Raji (cell line): ENCODE measurements around the gene CYP19A1.

Experiments
- POLR2A ChIP-seq: IDR thresholded peaks from 2 replicates; pipeline ENCODE4 v1.6.1; 2011; ENCODE audit warnings: low read depth, low read length, control low read depth; ENCODE audit not compliant: insufficient read depth

Gene CYP19A1

DNA sequence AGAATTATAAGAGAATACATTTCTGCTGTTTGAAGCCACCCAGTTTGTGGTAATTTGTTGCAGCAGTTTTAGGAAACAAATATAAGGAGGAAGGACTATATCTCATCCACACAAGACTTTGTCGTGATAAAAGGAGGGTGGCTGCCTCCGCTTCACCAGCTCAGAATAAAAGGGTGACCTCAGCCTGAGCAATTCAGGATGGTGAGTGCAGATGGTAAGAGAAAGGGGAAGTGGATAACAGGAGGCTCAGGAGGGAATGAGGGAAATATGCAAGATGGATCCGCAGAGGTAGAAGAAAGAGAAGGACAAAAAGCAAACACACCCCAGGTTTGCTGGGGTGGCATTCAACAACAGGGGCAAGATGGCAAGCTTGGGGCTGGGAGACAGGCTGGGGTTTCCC lies 135.6 kb downstream of the CYP19A1 start:
- no peak for TF ChIP-seq POLR2A

DNA sequence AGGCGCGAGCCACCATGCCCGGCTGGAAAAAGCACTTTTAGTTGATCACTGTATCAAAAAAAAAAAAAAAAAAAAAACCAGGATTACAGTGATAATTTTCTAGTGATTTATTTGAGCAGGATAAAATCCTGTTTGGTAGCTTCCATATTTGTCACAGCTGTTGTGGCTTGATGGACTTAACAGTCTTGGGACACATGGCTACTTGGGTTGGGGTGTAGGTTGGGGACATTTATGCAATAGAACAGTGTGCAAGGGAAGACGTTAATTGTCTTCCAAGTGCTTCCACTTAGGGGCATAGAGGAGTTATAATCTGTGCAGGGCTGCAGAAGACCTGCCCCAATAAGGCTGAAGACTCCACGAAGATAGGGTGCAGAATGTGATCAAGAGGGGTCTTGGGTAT lies 136.8 kb downstream of the CYP19A1 start:
- no peak for TF ChIP-seq POLR2A

DNA sequence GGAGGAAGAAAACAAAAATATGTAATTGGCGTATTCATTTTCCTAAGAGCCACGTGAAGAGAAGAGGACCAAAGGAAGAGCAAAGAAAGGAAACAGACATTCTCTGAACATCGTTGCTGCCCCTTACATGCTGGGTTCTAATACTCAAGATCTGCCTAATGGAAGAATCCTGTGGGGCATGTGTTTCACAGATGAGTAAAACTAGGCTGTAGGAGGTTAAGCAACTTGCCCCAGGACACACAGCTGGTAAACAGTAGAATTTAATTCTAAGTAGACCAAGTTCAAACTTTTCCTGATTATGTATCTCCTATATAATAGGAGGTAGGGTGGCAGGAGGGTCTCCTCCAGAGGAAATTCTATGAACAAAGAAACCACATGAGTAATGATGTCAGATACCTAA lies 137.6 kb downstream of the CYP19A1 start:
- TF ChIP-seq POLR2A, result no peak

DNA sequence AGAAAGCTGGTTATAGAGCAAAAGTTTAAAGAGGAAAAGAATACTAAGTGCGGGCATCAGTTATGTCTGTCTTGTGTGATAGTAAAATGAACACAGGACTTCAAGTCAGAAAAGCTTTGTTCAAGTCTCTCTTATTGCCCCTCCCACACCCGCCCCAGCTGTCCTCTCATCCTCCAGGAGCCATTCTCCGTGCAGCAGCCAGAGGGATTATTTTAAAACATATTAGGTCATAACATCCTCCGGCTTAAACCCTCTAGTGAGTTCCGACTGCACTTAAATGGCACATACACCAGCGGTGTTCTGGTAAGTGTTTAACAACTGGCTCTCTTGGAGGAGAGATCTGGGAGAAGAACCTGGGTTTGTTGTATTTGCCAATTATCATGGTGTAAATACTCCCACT lies 138.9 kb downstream of the CYP19A1 start:
- TF ChIP-seq POLR2A, result no peak

DNA sequence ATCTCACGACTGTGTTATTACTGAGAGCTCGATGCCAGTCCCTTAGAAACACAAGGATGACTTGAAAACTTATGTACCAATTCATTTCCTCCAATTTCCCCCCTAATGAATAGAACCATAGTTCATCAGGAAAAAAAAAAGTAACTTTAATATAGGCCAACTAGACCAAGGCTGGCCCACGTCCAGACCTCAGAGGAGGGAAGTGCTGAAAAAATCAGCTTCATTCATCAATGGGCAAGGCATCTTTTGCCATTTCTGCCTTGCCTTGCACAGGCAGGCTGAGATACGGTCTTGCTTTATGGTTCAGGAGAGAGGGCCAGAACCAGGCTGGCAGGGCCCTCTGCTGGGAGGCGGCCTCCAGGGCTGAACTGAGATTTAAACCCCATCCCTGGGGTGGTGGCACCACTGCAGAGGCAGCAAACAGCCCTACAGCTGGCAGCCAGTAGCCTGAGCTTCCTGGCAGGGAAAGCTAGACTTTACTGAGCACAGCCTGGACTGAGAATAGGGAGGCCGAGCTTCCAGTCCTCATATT lies 139.6 kb downstream of the CYP19A1 start:
- no peak for TF ChIP-seq POLR2A

DNA sequence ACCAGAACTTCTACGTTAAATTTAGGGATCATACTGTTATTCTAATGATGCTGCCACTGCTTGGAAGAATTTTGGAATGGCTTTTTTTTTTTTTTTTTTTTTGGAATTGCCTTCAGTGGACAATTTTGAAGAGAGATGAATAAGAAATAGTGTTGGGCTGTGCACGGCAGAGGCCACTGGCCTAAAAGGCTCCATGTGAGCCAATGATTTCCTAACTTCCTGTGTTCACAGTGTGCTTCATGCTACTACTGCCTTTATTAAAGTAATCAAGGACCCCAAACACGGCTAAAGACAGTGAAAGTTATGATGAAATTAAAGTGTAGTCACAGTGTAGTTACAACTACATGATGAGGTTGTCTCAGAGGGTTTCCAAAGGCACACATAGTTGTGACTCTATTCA lies 142.9 kb downstream of the CYP19A1 start:
- no peak for TF ChIP-seq POLR2A

DNA sequence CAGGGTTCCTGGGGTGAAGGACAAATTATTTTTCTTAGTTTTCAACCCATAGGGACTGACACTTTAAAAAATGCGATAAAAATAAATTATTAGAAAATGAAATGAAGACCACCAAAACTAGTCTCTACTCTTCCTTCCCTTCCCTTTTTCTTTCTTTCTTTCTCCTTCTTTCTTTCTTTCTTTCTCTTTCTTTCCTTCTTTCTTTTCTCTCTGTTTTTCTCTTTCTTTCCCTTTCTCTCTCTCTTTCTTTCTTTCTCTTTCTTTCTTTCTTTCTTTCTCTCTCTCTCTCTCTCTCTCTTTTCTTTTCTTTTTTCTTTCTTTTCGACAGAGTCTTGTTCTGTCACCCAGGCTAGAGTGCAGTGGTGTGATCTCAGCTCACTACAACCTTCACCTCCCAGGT lies 144.4 kb downstream of the CYP19A1 start:
- TF ChIP-seq POLR2A, result no peak

DNA sequence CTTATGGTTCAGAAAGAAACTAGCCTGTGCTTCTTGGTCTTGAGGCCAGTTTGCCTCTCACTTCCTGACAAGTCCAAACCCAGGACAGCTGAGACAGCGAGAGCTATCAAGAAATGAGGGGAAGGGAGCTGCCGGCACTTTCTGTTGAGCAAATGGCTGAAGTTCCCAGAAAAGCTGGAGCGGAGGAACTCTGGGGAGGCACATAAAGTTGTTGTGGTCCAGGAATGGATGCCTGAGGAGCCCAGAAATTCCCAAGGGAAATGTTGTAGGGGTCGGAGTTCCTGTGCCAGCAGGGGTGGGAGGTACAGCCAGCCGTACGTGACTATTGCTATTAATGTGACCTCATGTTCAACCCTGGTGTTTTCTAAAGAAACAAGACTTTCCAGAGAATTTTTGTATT lies 144.9 kb downstream of the CYP19A1 start:
- no peak for TF ChIP-seq POLR2A

DNA sequence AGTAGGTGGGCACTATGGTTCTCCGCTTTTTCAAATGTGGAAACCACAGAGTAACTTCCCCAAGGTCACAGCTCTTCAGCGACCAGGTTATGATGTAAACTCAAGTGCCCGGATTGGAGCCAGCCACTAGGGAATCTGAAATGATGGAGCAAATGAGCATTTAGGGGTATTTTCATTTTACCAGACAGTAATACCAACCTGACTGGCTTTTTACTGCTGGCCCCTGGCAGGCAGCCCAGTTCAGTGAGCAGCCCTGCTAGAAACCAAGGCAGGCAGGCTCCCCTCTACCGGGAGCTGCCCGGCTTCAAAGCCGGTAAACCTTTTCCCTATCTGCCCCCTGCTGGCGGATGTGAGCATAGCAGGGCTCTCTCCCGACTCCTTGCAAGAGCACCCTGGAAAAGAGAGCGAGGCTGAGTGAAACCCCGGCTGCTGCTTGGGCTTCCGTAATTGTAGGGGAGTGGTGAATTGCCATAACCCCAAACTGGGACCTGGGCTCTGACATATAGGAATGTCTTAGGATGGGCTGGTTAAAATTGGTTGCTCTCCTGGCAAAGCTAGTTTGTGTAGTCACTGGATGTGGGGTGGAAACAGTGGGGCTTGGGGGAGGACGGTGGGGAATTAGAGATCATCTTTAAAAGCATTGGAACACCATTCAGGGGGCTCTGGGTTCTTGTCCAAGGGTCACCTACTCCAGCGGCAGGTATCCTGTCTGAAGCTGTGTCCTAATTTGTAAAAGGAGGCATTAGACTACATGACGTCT lies 145.7 kb downstream of the CYP19A1 start:
- TF ChIP-seq POLR2A, result no peak

DNA sequence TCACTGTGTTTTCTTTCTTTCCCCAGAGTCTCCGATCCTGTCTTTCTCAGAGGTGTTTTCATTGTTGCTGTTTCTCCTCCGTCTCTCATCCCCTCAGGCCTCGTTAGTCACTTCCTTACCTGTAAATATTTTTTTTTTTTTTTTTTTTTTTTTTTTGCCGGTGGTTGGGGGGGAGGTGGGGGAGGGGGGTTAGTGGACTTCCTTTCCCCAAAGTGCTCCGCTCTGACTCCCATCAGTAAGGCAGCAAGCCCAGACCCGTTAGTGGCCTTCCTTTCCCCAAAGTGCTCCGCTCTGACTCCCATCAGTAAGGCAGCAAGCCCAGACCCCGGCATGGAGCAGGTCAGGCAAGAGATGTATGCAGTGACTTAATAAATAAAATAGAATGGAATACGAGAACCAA lies 146.6 kb downstream of the CYP19A1 start:
- no peak for TF ChIP-seq POLR2A

DNA sequence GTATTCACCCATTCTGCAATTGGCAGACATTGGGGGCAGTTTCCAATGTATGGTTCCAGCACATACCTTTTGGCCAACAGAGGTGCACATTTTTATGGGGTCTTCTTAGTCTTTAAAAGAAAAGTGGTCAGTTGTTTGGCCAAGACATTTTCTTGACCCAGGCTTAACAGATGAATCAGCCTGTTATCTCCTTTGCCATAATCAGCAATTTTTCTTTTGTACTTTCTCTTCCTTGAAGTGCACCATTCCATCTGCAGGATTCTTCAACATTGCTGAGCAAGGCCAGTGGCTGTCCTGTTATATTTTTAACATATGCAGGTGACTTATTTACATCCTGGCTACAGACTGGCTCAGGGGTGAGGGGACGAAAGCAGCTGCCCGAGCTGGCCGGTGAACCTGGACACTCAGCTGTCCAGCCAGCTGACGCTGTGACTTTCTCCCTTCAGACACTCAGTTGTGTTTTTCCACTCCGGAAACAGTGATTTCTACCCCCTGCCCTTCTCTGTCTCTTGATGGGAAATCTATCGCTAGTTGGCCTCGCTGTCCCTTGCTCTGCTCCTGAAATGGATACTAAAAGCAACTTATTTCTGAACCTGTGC lies 147.2 kb downstream of the CYP19A1 start:
- TF ChIP-seq POLR2A, result no peak

DNA sequence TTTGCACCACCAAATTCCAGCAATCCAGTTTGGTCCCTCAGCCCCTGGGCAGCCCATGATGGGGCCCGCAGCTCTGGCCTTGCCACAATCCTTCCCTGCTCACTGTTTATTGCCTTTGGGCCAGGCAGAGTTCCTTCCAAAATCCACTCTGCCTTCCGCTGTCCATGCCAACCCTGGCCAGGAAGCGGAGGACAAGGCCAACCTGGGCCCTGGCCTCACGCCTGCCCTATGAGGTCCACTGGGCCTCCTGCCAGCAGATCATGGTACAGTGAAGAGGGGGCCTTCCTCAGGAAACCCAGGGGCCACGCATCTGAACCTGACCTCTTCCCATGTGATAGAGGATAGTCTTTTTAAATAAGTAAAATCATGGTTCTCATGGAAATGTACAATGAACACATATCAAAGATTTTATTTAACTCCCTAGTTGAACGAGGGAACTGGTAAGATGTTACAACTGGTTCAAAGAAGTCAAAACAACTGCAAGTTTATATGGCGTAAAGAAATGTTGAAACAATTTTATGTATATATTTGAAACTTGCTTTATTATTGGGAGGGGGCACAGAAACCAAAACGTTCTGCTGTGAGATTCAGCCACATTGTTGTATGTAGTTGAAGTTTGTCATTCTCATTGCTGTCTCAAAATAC lies 147.8 kb downstream of the CYP19A1 start:
- no peak for TF ChIP-seq POLR2A

DNA sequence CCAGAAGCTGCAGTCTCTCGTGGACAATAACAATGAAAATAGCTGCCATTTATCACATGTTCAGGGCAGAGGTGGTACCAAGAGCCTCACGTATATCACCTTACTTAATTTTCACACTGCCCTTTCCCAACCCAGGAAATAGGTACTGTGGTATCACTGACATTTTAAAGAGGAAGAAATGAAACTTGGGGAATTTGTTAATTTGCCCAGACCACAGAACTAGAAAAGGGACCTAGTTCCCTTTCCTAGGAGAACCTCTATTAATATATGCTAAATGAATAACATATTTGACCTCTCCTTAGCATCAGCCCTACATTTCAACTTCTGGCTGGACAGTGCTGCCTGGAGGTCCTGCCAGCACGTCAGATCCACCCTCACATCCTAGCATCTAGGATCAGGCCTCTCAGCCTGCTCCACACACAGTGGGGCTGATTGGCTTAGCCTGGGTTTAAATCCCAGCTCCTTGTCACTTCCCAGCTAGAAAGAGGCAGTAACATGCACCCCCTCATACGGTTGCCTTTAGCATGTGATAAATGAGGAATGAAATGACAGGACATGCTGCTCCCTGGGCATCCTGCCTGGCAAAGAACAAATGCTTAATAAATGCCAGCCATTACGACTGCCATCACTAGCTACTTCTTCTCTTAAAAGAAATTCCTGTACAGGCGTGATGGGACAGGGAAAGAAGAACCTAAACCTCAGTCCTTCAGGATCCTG lies 148.6 kb downstream of the CYP19A1 start:
- no peak for TF ChIP-seq POLR2A

DNA sequence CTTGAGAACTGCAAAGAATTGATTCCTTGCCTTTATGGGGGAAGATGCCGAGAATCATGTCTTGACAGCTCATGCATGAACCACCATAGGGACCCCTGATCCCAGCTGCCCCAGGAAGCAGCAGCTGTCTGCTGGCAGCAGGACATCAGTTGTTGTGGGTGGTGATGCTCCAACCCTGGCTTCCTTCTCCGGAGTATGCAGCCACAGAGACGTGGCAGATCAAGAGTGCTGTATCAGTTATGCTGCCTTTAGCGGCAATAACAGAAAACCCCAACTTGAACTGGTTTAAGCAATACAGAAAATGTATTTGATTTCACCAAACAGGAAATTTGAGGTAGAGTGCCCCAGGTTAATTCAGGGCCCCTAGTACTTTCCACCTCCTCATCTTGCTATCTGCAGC lies 151.5 kb downstream of the CYP19A1 start:
- TF ChIP-seq POLR2A, result no peak

DNA sequence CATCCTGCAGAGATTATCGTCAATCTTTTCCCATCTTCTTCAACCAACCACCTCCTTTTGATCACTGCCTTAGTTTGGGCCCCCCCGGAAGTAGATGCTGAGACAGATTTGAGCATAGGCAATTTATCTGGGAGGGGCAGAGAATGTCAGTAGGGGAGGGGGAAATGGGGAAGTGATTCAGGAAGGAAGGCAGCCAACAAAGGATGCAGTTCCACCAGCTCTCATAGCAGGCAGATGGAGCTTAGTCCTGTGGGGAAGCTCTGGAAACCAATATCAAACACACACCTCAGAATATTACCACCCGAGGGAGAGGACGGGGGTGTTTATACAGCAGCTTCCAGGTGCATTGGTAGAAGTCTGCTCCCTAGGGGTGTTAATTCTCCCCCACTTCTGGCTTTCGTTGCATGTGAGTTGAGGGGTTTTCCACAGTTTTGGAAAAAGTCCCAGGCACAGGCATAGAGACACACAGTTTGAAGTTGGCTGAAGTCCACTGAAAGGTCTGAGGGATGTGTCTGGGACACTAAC lies 152.2 kb downstream of the CYP19A1 start:
- no peak for TF ChIP-seq POLR2A

DNA sequence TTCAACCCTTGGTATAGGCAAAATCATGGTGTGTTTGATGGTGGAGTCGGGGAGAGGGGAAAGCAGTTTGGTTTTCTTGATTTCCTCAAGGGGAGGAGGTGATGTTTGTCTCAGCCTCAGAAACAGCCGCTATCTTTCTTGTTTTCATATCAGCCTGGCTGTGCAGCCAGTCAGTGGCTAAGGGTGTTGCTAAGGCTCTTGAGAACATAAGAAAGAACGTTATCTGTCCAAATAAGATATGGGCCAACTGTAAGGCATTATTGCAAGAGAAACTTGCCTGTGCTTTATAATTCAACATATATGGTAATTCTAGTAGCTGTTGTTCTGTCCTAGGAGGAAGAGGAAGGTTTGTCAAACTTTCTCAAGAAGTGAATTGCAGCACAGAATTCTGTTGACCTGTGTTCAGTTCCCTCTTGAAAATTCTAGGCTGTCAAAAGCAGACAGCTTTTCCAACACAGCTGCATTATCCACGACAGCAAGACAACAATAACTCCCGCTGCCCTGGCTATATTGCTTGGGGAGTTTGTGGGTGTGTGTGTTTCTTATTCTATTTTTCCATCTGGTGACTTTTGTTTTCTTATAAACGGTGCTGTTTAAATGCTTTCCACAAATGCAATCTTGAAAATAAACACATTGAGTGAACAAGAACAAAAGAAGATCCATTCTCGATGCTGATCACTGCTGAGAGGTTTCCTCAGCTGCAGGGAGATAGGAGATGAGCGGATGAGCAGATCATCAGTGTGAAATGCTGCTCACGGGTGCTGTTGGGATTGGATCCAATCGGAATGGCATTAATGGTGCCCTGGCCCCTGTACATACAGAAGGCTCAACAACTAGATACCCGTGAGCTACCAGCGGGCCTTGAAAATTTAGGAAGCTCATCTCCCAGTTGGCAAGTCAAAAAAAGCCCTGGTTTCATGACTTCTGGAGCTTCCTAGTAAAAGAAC lies 152.9 kb downstream of the CYP19A1 start:
- TF ChIP-seq POLR2A, result no peak
